Measurements from ENCODE around the gene BIN2. TPM values are rescaled to one million over a fixed set of nuclear protein-coding genes. Genes with fewer than 3 reads are reported as not detected.
A peak's percentile ranks its signal among the peaks of the same experiment; 100 is the strongest.

Gene BIN2
- not detected in 2 replicates for total RNA-seq (2014; rRNA removed; shearing (Covaris generic))

GRCh38 chr12:51323966-51324895 is at the start of gene BIN2:
Gene BIN2, minus strand, starts transcription at chr12:51324174. Its CDS starts 72 bp downstream, at chr12:51324102.
- no peak for DNase-seq (ENCODE audit: low spot score)
- in situ Hi-C loops (cut with HindIII; ENCODE audit: low sequenced_read_pairs) = no loop called here

- in situ Hi-C loops (cut with HindIII; ENCODE audit: low sequenced_read_pairs) = no loop called here
- no peak for DNase-seq (ENCODE audit: low spot score)
Measured at GRCh38 chr12:51373187-51373586, 49.2 kb upstream of the BIN2 start.

GRCh38 chr12:51372021-51372420 is 48.0 kb upstream of the BIN2 start:
- in situ Hi-C loops (cut with HindIII; ENCODE audit: low sequenced_read_pairs) = no loop called here
- DNase-seq (ENCODE audit: low spot score) = no peak

GRCh38 chr12:51371295-51371953 is 47.5 kb upstream of the BIN2 start:
- DNase-seq (ENCODE audit: low spot score) = no peak
- in situ Hi-C loops (cut with HindIII; ENCODE audit: low sequenced_read_pairs) = no loop called here

GRCh38 chr12:51370667-51371066 is 46.7 kb upstream of the BIN2 start:
- in situ Hi-C loops (cut with HindIII; ENCODE audit: low sequenced_read_pairs) = no loop called here

GRCh38 chr12:51369581-51369980 is 45.6 kb upstream of the BIN2 start:
- in situ Hi-C loops (cut with HindIII; ENCODE audit: low sequenced_read_pairs) = no loop called here
- no peak for DNase-seq (ENCODE audit: low spot score)

More at GRCh38 chr12:51370667-51371066, 46.7 kb upstream of the BIN2 start:
- DNase-seq (ENCODE audit: low spot score) = no peak

GRCh38 chr12:51368640-51369517 is 44.9 kb upstream of the BIN2 start:
- in situ Hi-C loops (cut with HindIII; ENCODE audit: low sequenced_read_pairs) = no loop called here
- no peak for DNase-seq (ENCODE audit: low spot score)

GRCh38 chr12:51365276-51365675 is 41.3 kb upstream of the BIN2 start:
- in situ Hi-C loops (cut with HindIII; ENCODE audit: low sequenced_read_pairs) = no loop called here

GRCh38 chr12:51364001-51364400 is 40.0 kb upstream of the BIN2 start:
- in situ Hi-C loops (cut with HindIII; ENCODE audit: low sequenced_read_pairs) = no loop called here
- DNase-seq (ENCODE audit: low spot score) = no peak

More at GRCh38 chr12:51365276-51365675, 41.3 kb upstream of the BIN2 start:
- DNase-seq (ENCODE audit: low spot score) = no peak

GRCh38 chr12:51362747-51363342 is 38.9 kb upstream of the BIN2 start:
- DNase-seq (ENCODE audit: low spot score) = no peak
- in situ Hi-C loops (cut with HindIII; ENCODE audit: low sequenced_read_pairs) = no loop called here

- DNase-seq (ENCODE audit: low spot score) = no peak
- in situ Hi-C loops (cut with HindIII; ENCODE audit: low sequenced_read_pairs) = no loop called here
Measured at GRCh38 chr12:51362307-51362706, 38.3 kb upstream of the BIN2 start.

- in situ Hi-C loops (cut with HindIII; ENCODE audit: low sequenced_read_pairs) = no loop called here
- DNase-seq (ENCODE audit: low spot score) = no peak
Measured at GRCh38 chr12:51361161-51362016, 37.4 kb upstream of the BIN2 start.

- DNase-seq (ENCODE audit: low spot score) = no peak
- in situ Hi-C loops (cut with HindIII; ENCODE audit: low sequenced_read_pairs) = no loop called here
Measured at GRCh38 chr12:51360315-51360714, 36.3 kb upstream of the BIN2 start.

- in situ Hi-C loops (cut with HindIII; ENCODE audit: low sequenced_read_pairs) = no loop called here
- DNase-seq (ENCODE audit: low spot score) = no peak
Measured at GRCh38 chr12:51359851-51360250, 35.9 kb upstream of the BIN2 start.

GRCh38 chr12:51358496-51358895 is 34.5 kb upstream of the BIN2 start:
- in situ Hi-C loops (cut with HindIII; ENCODE audit: low sequenced_read_pairs) = no loop called here
- DNase-seq (ENCODE audit: low spot score) = no peak

- in situ Hi-C loops (cut with HindIII; ENCODE audit: low sequenced_read_pairs) = no loop called here
- no peak for DNase-seq (ENCODE audit: low spot score)
Measured at GRCh38 chr12:51357374-51358047, 33.5 kb upstream of the BIN2 start.

- peak; percentile 40 for DNase-seq (ENCODE audit: low spot score)
- in situ Hi-C loops (cut with HindIII; ENCODE audit: low sequenced_read_pairs) = no loop called here
Measured at GRCh38 chr12:51351913-51352532, 28.0 kb upstream of the BIN2 start.
